SK-N-MC (cell line): ENCODE measurements around the gene TRRAP.
"Not testable (repeated sequence)": the region's sequence is repeated elsewhere in the genome, so short reads cannot be mapped to it uniquely, and the experiment has no call there.

Source experiments
- EZH2 ChIP-seq: fragments of 200-600 bp; sonication (generic); IDR thresholded peaks from one replicate; pipeline ENCODE4 v1.6.1; 2017; ENCODE audit warnings: antibody characterized with exemption
- FOXP2 ChIP-seq: optimal IDR thresholded peaks from 2 replicates; pipeline ENCODE3; 2011; ENCODE audit warnings: mild to moderate bottlenecking, moderate library complexity; ENCODE audit not compliant: insufficient read depth; ENCODE audit errors: extremely low read length, control extremely low read depth
- POLR2AphosphoS5 ChIP-seq: IDR thresholded peaks from 2 replicates; pipeline ENCODE4 v1.6.1; 2012; ENCODE audit warnings: mild to moderate bottlenecking, low read depth, low read length, borderline replicate concordance

GRCh38 chr7:99044858-99045257 is 166.5 kb downstream of the TRRAP start:
- TF ChIP-seq EZH2, POLR2AphosphoS5, FOXP2: not testable (repeated sequence)
